ENCODE measurements around the gene ANKRD55.

DNA sequence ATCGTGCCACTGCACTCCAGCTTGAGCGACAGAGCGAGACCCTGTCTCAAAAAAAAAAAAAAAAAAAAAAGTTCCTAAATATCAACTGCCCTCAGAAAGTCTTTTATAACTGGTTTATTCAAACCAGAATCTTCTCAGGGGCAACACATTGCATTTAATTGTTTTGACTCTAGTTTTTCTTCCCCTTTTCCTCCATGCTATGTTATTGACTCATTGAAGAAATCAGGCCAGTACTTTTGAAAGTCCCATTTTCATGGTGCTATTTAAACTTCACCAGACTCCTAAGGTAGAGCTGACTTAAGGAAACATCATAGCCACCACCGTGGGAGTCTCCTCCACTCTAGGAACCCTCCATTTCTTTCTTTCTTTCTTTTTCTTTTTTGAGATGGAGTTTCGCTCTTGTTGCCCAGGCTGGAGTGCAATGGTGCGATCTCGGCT, 155.3 kb downstream of the ANKRD55 start:
- TF ChIP-seq EZH2 (IDR thresholded peaks at IDR 0.05; ENCODE audit: insufficient read depth, low read length) = no peak
- TF ChIP-seq, protein P1, sequence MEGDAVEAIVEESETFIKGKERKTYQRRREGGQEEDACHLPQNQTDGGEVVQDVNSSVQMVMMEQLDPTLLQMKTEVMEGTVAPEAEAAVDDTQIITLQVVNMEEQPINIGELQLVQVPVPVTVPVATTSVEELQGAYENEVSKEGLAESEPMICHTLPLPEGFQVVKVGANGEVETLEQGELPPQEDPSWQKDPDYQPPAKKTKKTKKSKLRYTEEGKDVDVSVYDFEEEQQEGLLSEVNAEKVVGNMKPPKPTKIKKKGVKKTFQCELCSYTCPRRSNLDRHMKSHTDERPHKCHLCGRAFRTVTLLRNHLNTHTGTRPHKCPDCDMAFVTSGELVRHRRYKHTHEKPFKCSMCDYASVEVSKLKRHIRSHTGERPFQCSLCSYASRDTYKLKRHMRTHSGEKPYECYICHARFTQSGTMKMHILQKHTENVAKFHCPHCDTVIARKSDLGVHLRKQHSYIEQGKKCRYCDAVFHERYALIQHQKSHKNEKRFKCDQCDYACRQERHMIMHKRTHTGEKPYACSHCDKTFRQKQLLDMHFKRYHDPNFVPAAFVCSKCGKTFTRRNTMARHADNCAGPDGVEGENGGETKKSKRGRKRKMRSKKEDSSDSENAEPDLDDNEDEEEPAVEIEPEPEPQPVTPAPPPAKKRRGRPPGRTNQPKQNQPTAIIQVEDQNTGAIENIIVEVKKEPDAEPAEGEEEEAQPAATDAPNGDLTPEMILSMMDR (IDR thresholded peaks at IDR 0.05; ENCODE audit: insufficient read depth, low read depth, low read length) = no peak
